Measurements from ENCODE around the gene ADGRA3.

Gene ADGRA3

GRCh38 chr4:22442956-22443355 is 72.9 kb downstream of the ADGRA3 start:
- in situ Hi-C loops (cut with MboI; ENCODE audit: low sequenced_read_pairs): no loop called here

GRCh38 chr4:22440999-22441398 is 74.9 kb downstream of the ADGRA3 start:
- in situ Hi-C loops (cut with MboI; ENCODE audit: low sequenced_read_pairs): no loop called here

- in situ Hi-C loops (cut with MboI; ENCODE audit: low sequenced_read_pairs): no loop called here
These were observed 75.9 kb downstream of the ADGRA3 start for GRCh38 chr4:22439947-22440346.

GRCh38 chr4:22435652-22436051 is 80.2 kb downstream of the ADGRA3 start:
- in situ Hi-C loops (cut with MboI; ENCODE audit: low sequenced_read_pairs): no loop called here

- in situ Hi-C loops (cut with MboI; ENCODE audit: low sequenced_read_pairs): no loop called here
These were observed 81.0 kb downstream of the ADGRA3 start for GRCh38 chr4:22434895-22435294.

- in situ Hi-C loops (cut with MboI; ENCODE audit: low sequenced_read_pairs): no loop called here
These were observed 85.2 kb downstream of the ADGRA3 start for GRCh38 chr4:22430626-22431025.

GRCh38 chr4:22428441-22428840 is 87.4 kb downstream of the ADGRA3 start:
- in situ Hi-C loops (cut with MboI; ENCODE audit: low sequenced_read_pairs): no loop called here

- in situ Hi-C loops (cut with MboI; ENCODE audit: low sequenced_read_pairs): no loop called here
These were observed 88.2 kb downstream of the ADGRA3 start for GRCh38 chr4:22427675-22428074.

GRCh38 chr4:22420291-22420690 is 95.6 kb downstream of the ADGRA3 start:
- in situ Hi-C loops (cut with MboI; ENCODE audit: low sequenced_read_pairs): loop anchor here (25.0 kb wide), 1 partner anchor 267 kb away; the partner anchor contains the start of gene GBA3

GRCh38 chr4:22417408-22417807 is 98.5 kb downstream of the ADGRA3 start:
- in situ Hi-C loops (cut with MboI; ENCODE audit: low sequenced_read_pairs): loop anchor here (10.0 to 25.0 kb wide), 2 partner anchors 187 to 270 kb away; partner anchors contain the start of gene GBA3

- in situ Hi-C loops (cut with MboI; ENCODE audit: low sequenced_read_pairs): loop anchor here (10.0 to 25.0 kb wide), 2 partner anchors 188 to 271 kb away; partner anchors contain the start of gene GBA3
These were observed 99.5 kb downstream of the ADGRA3 start for GRCh38 chr4:22416403-22416802.

GRCh38 chr4:22414833-22415232 is 101.0 kb downstream of the ADGRA3 start:
- in situ Hi-C loops (cut with MboI; ENCODE audit: low sequenced_read_pairs): loop anchor here (10.0 to 25.0 kb wide), 2 partner anchors 190 to 272 kb away; partner anchors contain the start of gene GBA3

- in situ Hi-C loops (cut with MboI; ENCODE audit: low sequenced_read_pairs): loop anchor here (10.0 to 25.0 kb wide), 2 partner anchors 191 to 274 kb away; partner anchors contain the start of gene GBA3
These were observed 102.4 kb downstream of the ADGRA3 start for GRCh38 chr4:22413471-22413870.

GRCh38 chr4:22412013-22412412 is 103.9 kb downstream of the ADGRA3 start:
- in situ Hi-C loops (cut with MboI; ENCODE audit: low sequenced_read_pairs): loop anchor here (10.0 to 25.0 kb wide), 2 partner anchors 193 to 275 kb away; partner anchors contain the start of gene GBA3

GRCh38 chr4:22410645-22411247 is 105.1 kb downstream of the ADGRA3 start:
- in situ Hi-C loops (cut with MboI; ENCODE audit: low sequenced_read_pairs): loop anchor here (10.0 to 25.0 kb wide), 2 partner anchors 194 to 277 kb away; partner anchors contain the start of gene GBA3

- in situ Hi-C loops (cut with MboI; ENCODE audit: low sequenced_read_pairs): loop anchor here (25.0 kb wide), 1 partner anchor 279 kb away; the partner anchor contains the start of gene GBA3
These were observed 107.4 kb downstream of the ADGRA3 start for GRCh38 chr4:22408474-22408873.

GRCh38 chr4:22407361-22407760 is 108.5 kb downstream of the ADGRA3 start:
- in situ Hi-C loops (cut with MboI; ENCODE audit: low sequenced_read_pairs): loop anchor here (25.0 kb wide), 1 partner anchor 280 kb away; the partner anchor contains the start of gene GBA3

GRCh38 chr4:22398671-22399070 is 117.2 kb downstream of the ADGRA3 start:
- in situ Hi-C loops (cut with MboI; ENCODE audit: low sequenced_read_pairs): no loop called here

GRCh38 chr4:22391551-22391950 is 124.3 kb downstream of the ADGRA3 start:
- in situ Hi-C loops (cut with MboI; ENCODE audit: low sequenced_read_pairs): no loop called here

- in situ Hi-C loops (cut with MboI; ENCODE audit: low sequenced_read_pairs): loop anchor here (10.0 kb wide), 1 partner anchor 605 kb away; no protein-coding TSS in a partner anchor
These were observed 126.5 kb downstream of the ADGRA3 start for GRCh38 chr4:22389240-22389870.

- in situ Hi-C loops (cut with MboI; ENCODE audit: low sequenced_read_pairs): loop anchor here (10.0 kb wide), 1 partner anchor 601 kb away; no protein-coding TSS in a partner anchor
These were observed 130.3 kb downstream of the ADGRA3 start for GRCh38 chr4:22385611-22386011.

- in situ Hi-C loops (cut with MboI; ENCODE audit: low sequenced_read_pairs): loop anchor here (10.0 kb wide), 1 partner anchor 599 kb away; no protein-coding TSS in a partner anchor
These were observed 131.7 kb downstream of the ADGRA3 start for GRCh38 chr4:22384154-22384553.

Measured in HL-60/S4 (cell line).